Smooth muscle cell (in vitro differentiated cells): Measurements from ENCODE around the gene NCKIPSD. TPM values are rescaled to one million over a fixed set of nuclear protein-coding genes. Genes with fewer than 3 reads are reported as not detected.

Source experiments
- DNase-seq: peaks from one replicate; lab custom pipeline; 2025; ENCODE audit not compliant: unreplicated experiment; lab: John Stamatoyannopoulos, UW
- H2AFZ ChIP-seq: fragments of 200-600 bp; sonication (generic); 2 replicates; pipeline ENCODE4 v1.6.0; 2016; ENCODE audit warnings: antibody characterized with exemption, low read depth, mild to moderate bottlenecking
- H3F3A ChIP-seq: fragments of 200-600 bp; sonication (generic); 2 replicates; pipeline ENCODE4 v1.6.0; 2017; ENCODE audit warnings: antibody characterized with exemption, low read depth
- H3K27ac ChIP-seq: fragments of 200-600 bp; sonication (generic); 2 replicates; pipeline ENCODE4 v1.5.1; 2016; ENCODE audit warnings: low read depth, mild to moderate bottlenecking
- H3K27me3 ChIP-seq: fragments of 200-600 bp; sonication (generic); 2 replicates; pipeline ENCODE4 v1.6.1; 2016; ENCODE audit warnings: low read depth, mild to moderate bottlenecking
- H3K36me3 ChIP-seq: fragments of 200-600 bp; sonication (generic); 2 replicates; pipeline ENCODE4 v1.5.1; 2016; ENCODE audit warnings: low read depth
- H3K4me1 ChIP-seq: fragments of 200-600 bp; sonication (generic); 2 replicates; pipeline ENCODE4 v1.5.1; 2016; ENCODE audit warnings: low read depth
- H3K4me2 ChIP-seq: fragments of 200-600 bp; sonication (generic); 2 replicates; pipeline ENCODE4 v1.6.0; 2016; ENCODE audit warnings: mild to moderate bottlenecking
- H3K4me3 ChIP-seq: fragments of 200-600 bp; sonication (generic); 2 replicates; pipeline ENCODE4 v1.5.1; 2016; ENCODE audit warnings: mild to moderate bottlenecking
- H3K79me2 ChIP-seq: fragments of 200-600 bp; sonication (generic); 2 replicates; pipeline ENCODE4 v1.6.0; 2016; ENCODE audit warnings: low read depth, mild to moderate bottlenecking
- H3K9ac ChIP-seq: fragments of 200-600 bp; sonication (generic); 2 replicates; pipeline ENCODE4 v1.6.0; 2016; ENCODE audit warnings: low read depth
- H3K9me3 ChIP-seq: fragments of 200-600 bp; sonication (generic); replicated peaks from 2 replicates; pipeline ENCODE4 v1.5.1; 2016; ENCODE audit warnings: low read depth
- H4K20me1 ChIP-seq: fragments of 200-600 bp; sonication (generic); 2 replicates; pipeline ENCODE4 v1.6.0; 2016; ENCODE audit warnings: low read depth
- WGBS: methylation state at CpG from one replicate; pipeline ENCODE4 v1.1.7; 2016; ENCODE audit warnings: low lambda C conversion rate; 5-methylcytosine and 5-hydroxymethylcytosine counted together
- polyA plus RNA-seq: library from polyadenylated mRNA; unstranded; fragments of >200 nt; fragmentation: Nextera tagmentation; extraction: Ambion mirVana; gene quantifications from 2 replicates; pipeline ENCODE4 v1.2.1, GENCODE V29; 2016
- total RNA-seq: library from RNA; depleted of rRNA; stranded (reverse); fragments of >200 nt; gene quantifications from 2 replicates; pipeline ENCODE4 v1.2.3, GENCODE V29; 2014
- TF ChIP-seq, protein P1 (sequence below): fragments of 200-600 bp; sonication (generic); IDR thresholded peaks from 2 replicates; pipeline ENCODE4 v1.5.1; 2017; ENCODE audit warnings: borderline replicate concordance, mild to moderate bottlenecking, antibody characterized with exemption; ENCODE audit not compliant: insufficient read depth, poor library complexity, severe bottlenecking

NCKIPSD gene
- total and polyA plus RNA-seq, 2 experiments from 2014 or later = 13.8 to 21.6 TPM

DNA sequence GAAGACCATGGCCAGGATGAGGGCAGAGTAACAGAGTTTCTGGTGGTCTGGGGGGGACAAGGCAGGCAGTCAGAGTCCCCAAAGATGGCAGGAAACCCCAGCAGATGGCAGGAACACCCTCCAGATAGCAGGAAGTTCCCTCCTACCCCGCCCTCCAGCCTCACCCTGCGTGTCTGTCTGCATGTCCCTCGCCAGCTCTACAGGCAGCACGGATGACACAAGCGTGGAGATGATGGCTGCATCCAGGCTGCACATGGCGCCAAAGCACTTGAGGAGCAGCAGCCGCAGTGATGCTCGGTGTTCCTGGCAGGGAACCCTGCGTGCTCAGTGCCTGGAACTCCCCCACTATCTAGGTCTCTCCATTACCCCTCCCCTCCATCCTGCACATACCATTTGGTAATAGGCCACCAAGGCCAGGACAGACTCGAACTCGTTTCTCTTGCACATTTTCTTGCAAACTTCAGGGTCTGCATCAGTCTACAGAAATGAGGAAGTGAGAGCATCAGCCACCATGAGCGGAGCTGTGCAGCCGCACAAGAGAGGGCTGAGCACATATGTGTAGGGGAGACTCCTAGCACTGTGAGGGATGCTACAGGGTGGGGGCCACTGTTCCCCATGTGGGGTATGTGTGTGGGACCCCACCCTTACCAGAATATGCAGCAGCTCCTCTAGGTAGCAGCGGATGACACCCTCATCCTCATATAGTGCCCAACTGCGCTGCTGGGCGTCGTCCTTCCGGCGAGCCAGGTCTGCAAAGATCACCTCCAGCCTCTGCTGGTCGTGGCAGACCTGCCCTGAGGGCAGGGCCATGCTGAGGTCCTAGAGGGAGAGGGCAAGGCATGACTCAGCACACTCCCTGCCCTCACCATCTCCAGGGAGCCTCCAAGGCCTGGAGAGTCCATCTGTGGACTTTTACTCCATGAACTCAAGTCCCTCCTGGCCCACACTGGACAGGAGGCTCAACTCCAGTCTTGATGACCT is 6.0 kb downstream of the NCKIPSD start:
- Histone ChIP-seq H3K27ac (no peak overlapping the region), H3K9me3 (no peaks in the 10 kb centered on the region), H3K9ac (no peak overlapping the region), H3K27me3 (no peaks in the 10 kb centered on the region), H3F3A (no peaks in the 10 kb centered on the region), H2AFZ (no peak overlapping the region), H4K20me1 (peaks cover 8% of the 10 kb centered on the region), H3K4me2 (no peak overlapping the region), H3K4me3 (no peak overlapping the region), H3K36me3 (no peaks in the 10 kb centered on the region), H3K79me2 (peaks cover 8% of the 10 kb centered on the region), H3K4me1 (peaks cover 9% of the 10 kb centered on the region)
- 94% methylated on average over 20 of the region's 20 CpGs for WGBS
- TF ChIP-seq, protein P1, sequence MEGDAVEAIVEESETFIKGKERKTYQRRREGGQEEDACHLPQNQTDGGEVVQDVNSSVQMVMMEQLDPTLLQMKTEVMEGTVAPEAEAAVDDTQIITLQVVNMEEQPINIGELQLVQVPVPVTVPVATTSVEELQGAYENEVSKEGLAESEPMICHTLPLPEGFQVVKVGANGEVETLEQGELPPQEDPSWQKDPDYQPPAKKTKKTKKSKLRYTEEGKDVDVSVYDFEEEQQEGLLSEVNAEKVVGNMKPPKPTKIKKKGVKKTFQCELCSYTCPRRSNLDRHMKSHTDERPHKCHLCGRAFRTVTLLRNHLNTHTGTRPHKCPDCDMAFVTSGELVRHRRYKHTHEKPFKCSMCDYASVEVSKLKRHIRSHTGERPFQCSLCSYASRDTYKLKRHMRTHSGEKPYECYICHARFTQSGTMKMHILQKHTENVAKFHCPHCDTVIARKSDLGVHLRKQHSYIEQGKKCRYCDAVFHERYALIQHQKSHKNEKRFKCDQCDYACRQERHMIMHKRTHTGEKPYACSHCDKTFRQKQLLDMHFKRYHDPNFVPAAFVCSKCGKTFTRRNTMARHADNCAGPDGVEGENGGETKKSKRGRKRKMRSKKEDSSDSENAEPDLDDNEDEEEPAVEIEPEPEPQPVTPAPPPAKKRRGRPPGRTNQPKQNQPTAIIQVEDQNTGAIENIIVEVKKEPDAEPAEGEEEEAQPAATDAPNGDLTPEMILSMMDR = no peak
- no peak for DNase-seq

- no peaks in the 10 kb centered on the region for H3K27me3 ChIP-seq
- peaks cover 8% of the 10 kb centered on the region for H4K20me1 ChIP-seq
- H2AFZ ChIP-seq = no peak overlapping the region
- H3K4me1 ChIP-seq = peaks cover 3% of the 10 kb centered on the region
- TF ChIP-seq, protein P1 = no peak
- DNase-seq = no peak
- H3K4me3 ChIP-seq = no peak overlapping the region
- H3F3A ChIP-seq = no peaks in the 10 kb centered on the region
- H3K4me2 ChIP-seq = no peak overlapping the region
- 98% methylated on average over 24 of the region's 24 CpGs for WGBS
- H3K27ac ChIP-seq = no peak overlapping the region
- no peaks in the 10 kb centered on the region for H3K79me2 ChIP-seq
- H3K9ac ChIP-seq = no peak overlapping the region
- no peaks in the 10 kb centered on the region for H3K9me3 ChIP-seq
- H3K36me3 ChIP-seq = no peaks in the 10 kb centered on the region
Observed at GRCh38 chr3:48678566-48679380, 6.9 kb downstream of the NCKIPSD start.

- Histone ChIP-seq H4K20me1 (peaks cover under 1% of the 10 kb centered on the region), H3K79me2 (no peaks in the 10 kb centered on the region), H3K4me3 (no peak overlapping the region), H3K36me3 (no peaks in the 10 kb centered on the region), H2AFZ (no peak overlapping the region), H3K27ac (no peak overlapping the region), H3K4me1 (no peaks in the 10 kb centered on the region), H3K9ac (no peak overlapping the region), H3K27me3 (no peaks in the 10 kb centered on the region), H3F3A (no peaks in the 10 kb centered on the region), H3K4me2 (no peak overlapping the region), H3K9me3 (no peaks in the 10 kb centered on the region)
- TF ChIP-seq, protein P1 = no peak
- no peak for DNase-seq
- WGBS = 77% methylated on average over 4 of the region's 4 CpGs
Observed at GRCh38 chr3:48678056-48678455, 7.7 kb downstream of the NCKIPSD start.
